ENCODE results near the gene KRTAP12-3.
"Not testable (repeated sequence)": the region's sequence is repeated elsewhere in the genome, so short reads cannot be mapped to it uniquely, and the experiment has no call there.

The KRTAP12-3 gene

GRCh38 chr21:44686000-44686781 lies 28.5 kb downstream of the KRTAP12-3 start:
- DNase-seq: no peak

DNA sequence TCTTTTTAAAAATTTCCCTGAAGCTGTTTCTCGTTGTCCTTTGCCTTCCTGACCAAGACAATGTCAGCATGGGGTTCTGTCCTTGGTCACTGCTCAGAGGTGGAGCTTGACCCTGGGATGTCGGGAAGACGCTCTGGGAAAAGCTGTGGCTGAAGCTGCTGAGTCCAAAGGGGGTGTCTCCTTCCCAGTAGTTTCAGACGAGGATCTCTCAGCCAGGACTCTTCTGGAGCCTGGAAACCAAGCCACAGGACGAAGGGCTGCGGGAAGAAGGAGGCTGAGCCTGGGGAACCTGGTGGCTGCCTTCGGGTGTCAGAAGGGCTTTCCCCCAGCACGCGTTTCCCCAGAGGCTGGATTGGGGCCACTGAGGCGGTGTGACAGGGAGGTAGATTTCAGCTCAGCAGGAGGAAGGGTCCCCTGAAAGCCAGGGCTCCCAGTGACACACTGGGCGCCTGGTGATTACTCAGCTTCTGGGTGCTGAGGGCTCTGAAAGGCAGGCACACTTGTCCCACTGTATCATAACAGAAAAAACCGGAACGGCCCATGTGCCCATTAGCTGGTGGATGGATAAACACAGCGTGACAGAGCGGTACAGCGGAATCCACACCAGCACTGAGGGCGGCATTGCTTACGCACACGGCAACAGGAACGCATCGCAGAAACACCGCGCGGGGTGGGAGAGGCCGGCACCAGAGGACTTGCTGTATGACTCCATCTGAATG lies 29.3 kb downstream of the KRTAP12-3 start:
- DNase-seq: no peak

GRCh38 chr21:44687671-44688070 lies 29.9 kb downstream of the KRTAP12-3 start:
- no peak for DNase-seq

DNA sequence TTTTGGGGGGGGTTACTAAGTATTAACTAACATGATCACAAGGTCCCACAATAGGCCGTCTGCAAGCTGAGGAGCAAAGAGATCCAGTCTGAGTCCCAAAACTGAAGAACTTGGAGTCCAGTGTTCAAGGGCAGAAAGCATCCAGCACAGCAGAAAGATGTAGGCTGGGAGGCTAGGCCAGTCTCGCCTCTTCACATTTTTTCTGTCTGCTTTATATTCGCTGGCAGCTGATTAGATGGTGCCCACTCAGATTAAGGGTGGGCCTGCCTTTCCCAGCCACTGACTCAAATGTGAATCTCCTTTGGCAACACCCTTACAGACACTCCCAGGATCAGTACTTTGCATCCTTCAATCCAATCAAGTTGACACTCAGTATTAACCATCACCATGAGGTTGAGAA lies 32.0 kb downstream of the KRTAP12-3 start:
- DNase-seq: not testable (repeated sequence)

DNA sequence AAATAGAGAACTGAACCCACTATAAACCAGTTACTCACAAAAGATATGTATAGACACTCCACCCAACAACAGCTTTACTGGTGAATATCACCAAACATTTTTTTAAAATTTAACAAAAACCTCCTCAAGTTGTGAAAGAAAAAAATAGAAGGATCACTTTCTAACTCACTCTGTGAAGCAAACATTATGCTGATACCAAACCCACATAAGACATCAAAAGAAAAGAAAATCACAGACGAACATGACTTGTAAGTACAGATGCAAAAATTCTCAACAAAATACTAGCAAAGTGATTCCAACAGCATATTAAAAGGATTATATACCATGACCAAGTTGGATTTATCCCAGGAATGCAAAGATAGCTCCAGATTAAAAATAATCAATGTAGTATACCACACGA lies 34.0 kb downstream of the KRTAP12-3 start:
- no peak for DNase-seq

DNA sequence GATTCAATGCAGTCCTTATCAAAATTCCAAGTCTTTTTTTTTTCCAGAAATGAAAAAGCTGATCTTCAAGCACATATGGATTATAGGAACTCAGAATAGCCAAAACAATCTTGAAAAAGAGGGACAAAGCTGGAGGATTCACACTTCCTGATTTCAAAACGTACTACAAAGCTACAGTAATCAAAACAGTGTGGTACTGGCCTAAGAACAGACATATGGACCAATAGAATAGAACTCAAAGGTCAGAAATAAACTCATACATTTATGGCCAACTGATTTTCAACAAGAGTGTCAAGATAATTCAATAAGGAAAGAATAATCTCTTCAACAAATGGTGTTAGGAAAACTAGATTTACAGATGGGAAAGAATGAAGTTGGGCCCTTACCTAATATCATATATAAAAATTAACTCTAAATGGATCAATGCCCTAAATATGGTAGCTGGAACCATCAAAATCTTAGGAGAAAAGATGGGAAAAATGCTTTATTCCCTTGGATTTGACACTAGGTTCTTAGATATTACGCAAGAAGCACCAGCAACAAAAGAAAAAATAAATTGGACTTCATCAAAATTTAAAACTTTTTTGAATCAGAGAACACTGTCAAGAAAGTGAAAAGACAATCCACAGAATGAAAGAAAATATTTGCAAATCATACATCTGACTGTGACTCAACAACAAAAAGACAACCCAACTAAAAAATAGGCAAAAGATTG lies 35.2 kb downstream of the KRTAP12-3 start:
- no peak for DNase-seq

DNA sequence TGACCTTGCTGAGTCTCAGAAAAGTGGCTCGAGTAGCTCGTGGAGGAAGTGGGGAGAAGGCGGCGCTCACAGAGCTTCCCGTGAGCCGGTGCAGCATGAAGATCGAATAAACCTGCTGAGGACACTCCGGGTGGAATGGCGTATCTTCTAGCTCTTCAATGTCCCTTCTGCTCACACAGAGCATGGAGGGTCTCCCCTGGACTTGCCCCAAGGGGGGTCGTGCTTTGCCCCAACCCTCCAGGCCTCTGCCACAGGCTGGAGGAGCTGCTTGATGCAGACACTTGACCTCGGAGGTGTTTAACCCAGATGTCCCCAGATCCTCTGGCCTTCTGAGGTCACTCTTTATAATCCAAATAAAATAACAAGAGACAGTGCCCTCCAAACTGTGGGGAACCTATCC lies 37.0 kb downstream of the KRTAP12-3 start:
- DNase-seq: no peak

- no peak for DNase-seq
These were observed 37.5 kb downstream of the KRTAP12-3 start for GRCh38 chr21:44695184-44695583.

- DNase-seq: no peak
These were observed 37.9 kb downstream of the KRTAP12-3 start for GRCh38 chr21:44695641-44696040.

GRCh38 chr21:44696572-44696971 lies 38.8 kb downstream of the KRTAP12-3 start:
- no peak for DNase-seq

DNA sequence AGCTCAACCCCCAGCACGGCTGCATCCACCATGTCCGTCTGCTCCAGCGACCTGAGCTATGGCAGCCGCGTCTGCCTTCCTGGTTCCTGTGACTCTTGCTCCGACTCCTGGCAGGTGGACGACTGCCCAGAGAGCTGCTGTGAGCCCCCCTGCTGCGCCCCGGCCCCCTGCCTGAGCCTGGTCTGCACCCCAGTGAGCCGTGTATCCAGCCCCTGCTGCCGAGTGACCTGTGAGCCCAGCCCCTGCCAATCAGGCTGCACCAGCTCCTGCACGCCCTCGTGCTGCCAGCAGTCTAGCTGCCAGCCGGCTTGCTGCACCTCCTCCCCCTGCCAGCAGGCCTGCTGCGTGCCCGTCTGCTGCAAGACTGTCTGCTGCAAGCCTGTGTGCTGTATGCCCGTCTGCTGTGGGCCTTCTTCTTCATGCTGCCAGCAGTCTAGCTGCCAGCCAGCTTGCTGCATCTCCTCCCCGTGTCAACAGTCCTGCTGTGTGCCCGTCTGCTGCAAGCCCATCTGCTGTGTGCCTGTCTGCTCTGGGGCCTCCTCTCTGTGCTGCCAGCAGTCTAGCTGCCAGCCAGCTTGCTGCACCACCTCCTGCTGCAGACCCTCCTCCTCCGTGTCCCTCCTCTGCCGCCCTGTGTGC lies 39.6 kb downstream of the KRTAP12-3 start, which contains the start of gene KRTAP10-12:
Gene KRTAP10-12 (plus strand): TSS at position 1 of the 639 bp plus-strand sequence. CDS start 30 bp downstream, at position 31.
- not testable (repeated sequence) for DNase-seq

- no peak for DNase-seq
These were observed 40.3 kb downstream of the KRTAP12-3 start for GRCh38 chr21:44697811-44698734.

GRCh38 chr21:44699502-44700001 lies 41.8 kb downstream of the KRTAP12-3 start:
- DNase-seq: no peak

DNA sequence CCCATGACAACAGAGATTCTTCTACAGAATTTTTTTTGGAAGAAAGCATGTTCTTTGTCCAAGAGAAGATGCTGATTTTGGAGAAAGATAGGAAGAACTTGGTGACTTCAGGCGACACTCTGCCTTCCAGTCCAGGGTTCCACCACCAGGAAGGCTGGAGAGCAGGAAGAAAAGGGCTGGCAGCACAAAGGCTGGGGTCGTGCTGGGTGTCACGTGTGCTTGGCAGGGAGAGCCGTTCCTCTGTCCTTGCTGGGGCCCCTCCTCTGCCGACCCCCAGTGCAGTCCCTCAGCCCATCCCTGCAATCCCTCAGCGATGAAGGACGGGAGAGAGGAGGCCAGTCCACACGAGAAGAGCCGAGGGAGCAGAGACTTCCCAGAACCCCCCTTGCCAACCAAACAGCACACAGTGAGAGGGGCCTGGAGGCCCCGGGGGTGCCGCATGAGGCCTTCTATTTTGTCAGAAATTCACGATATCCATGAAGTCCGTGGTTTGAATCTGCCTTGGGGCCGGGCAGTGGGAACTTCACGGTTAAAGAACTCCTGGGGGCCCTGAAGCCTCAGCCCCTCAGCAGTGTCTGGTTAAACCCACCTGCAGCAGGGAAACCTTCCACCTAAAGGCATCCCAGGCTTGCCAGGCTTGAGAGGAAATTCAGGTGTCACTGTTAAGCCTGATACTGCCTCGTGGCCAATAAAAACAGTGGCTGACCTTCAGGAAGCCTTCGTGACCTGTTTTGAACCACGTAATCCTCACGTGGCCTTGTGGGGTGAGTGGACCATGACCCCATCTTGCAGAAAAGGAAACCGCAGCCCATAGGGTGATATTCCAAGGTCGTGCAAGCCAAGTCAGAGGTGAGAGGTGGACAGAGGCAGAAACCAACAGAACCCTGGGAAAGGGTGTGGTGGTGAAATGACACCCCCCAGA lies 42.6 kb downstream of the KRTAP12-3 start:
- no peak for DNase-seq

DNA sequence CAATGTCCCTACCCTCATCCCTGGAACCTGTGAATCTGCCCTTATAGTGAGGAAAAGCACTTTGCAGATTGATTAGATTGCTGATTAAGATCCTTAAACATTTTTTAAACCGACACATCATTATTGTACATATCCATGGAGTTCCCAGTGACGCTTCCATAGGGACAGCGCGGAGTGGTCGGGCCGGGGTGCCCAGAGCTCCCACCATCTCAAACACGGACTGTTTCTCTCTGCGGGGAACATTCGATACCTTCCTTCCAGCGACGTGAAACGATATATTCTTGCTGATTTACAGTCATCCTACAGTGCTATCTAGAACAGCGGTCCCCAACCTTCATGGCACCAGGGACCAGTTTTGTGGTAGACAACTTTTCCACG lies 43.3 kb downstream of the KRTAP12-3 start:
- DNase-seq: no peak

- DNase-seq: no peak
These were observed 43.8 kb downstream of the KRTAP12-3 start for GRCh38 chr21:44701541-44701940.

DNA sequence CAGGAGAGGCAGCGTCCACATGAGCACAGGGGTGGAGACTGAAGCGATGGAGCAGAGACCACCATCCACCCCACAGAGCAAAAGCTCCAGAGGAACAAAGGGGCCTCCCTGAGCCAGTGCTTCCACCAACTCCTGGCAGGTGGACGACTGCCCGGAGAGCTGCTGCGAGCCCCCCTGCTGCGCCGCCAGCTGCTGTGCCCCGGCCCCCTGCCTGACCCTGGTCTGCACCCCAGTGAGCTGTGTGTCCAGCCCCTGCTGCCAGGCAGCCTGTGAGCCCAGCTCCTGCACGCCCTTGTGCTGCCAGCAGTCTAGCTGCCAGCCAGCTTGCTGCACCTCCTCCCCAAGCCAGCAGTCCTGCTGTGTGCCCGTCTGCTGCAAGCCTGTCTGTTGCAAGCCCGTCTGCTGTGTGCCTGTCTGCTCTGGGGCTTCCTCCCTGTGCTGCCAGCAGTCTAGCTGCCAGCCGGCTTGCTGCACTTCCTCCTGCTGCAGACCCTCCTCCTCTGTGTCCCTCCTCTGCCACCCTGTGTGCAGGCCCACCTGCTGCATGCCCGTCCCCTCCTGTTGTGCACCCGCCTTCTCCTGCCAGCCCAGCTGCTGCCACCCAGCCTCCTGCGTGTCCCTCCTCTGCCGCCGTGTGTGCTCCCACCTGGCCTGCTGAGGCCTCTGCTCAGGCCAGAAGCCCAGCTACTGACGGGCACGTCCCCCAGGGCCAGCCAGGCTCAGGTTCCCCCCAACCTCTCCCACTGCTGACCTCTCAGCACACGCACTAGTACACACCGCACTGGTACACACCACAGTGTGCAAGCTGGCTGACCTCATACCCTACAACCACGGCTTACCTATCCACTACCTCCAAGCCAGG lies 44.6 kb downstream of the KRTAP12-3 start:
- no peak for DNase-seq

GRCh38 chr21:44702973-44703730 lies 45.4 kb downstream of the KRTAP12-3 start:
- no peak for DNase-seq
